Activated CD4-positive, alpha-beta T cell treated with anti-CD3 and anti-CD28 coated beads, Interleukin-2, amount 10 ng/mL, durations not matched to agents 7 days and 5 days (primary cell): ENCODE results near the gene DENND5B. TPM values are rescaled to one million over a fixed set of nuclear protein-coding genes. Genes with fewer than 3 reads are reported as not detected.

Source experiments
- CTCF ChIA-PET: fragments of 350-600 bp; sonication (Branson Sonifier 250); formaldehyde crosslinking; loops from one replicate; lab custom pipeline; 2021; ENCODE audit warnings: antibody characterized with exemption; lab: Charles Lee
- POLR2A ChIA-PET: fragments of 350-600 bp; sonication (Branson Sonifier 250); formaldehyde crosslinking; loops from one replicate; lab custom pipeline; 2021; ENCODE audit warnings: antibody characterized with exemption; lab: Charles Lee
- DNase-seq: peaks from one replicate; pipeline ENCODE4 v3.0.0-alpha.2; 2020
- H3K27ac Mint-ChIP-seq: one replicate; pipeline ENCODE4 v1.8.0; 2021; ENCODE audit warnings: mild to moderate bottlenecking, moderate library complexity, mixed read lengths
- H3K27me3 Mint-ChIP-seq: one replicate; pipeline ENCODE4 v1.8.0; 2021; ENCODE audit warnings: mixed read lengths
- H3K36me3 Mint-ChIP-seq: one replicate; pipeline ENCODE4 v1.8.0; 2021; ENCODE audit warnings: low read depth, mixed read lengths
- H3K4me1 Mint-ChIP-seq: one replicate; pipeline ENCODE4 v1.8.0; 2021; ENCODE audit warnings: mixed read lengths
- H3K4me3 Mint-ChIP-seq: one replicate; pipeline ENCODE4 v1.8.0; 2021; ENCODE audit warnings: mild to moderate bottlenecking, moderate library complexity, mixed read lengths
- H3K9me3 Mint-ChIP-seq: one replicate; pipeline ENCODE4 v1.8.0; 2021; ENCODE audit warnings: mixed read lengths
- total RNA-seq, 2 experiments: library from RNA; stranded (reverse); gene quantifications; one replicate each; pipeline ENCODE4 v1.2.3, GENCODE V29; 2021

Gene DENND5B
- total RNA-seq, 2 experiments from 2014 or later, result 0.15 to 0.20 TPM

DNA sequence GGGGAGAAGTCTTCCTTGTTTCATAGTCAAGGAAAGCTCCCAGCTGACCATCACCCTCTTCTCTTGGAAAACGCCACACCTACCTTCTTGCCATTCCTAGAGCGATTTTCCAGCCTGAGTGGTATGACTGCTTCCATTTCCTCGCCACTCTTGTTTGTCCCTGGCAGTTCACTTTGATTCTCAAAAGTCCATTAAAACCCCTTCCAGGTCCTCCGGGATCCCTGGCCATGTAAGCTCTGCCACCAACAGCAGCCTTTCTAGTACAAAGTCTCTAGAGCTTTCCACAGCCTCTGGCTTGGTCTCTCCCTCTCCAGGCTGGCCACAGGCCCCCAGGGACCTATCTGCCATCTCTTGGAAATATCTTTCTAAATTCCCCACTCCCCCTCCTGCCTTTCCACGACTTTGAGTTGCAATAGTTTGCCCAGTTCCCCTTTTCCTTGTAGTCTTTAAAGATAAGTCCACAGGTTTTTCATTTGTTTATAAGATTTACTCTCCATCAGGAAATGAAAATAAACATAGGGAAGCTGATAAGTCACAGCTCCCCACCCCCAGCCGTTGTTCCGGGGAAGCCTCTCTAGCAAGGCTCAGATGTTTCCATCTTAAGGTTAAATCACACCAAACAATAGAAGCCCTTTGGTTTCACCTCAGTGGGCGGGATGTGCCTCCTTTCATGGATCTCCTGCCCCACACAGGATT lies 222.1 kb downstream of the DENND5B start:
- Mint-ChIP-seq H3K4me1 (peaks cover 4% of the 10 kb centered on the region), H3K27ac (no peak overlapping the region), H3K36me3 (no peaks in the 10 kb centered on the region), H3K9me3 (no peaks in the 10 kb centered on the region), H3K27me3 (peaks cover 6% of the 10 kb centered on the region), H3K4me3 (no peak overlapping the region)
- DNase-seq, result no peak
- POLR2A ChIA-PET, result no interaction called here
- CTCF ChIA-PET, result no interaction called here

GRCh38 chr12:31366104-31366621 lies 224.8 kb downstream of the DENND5B start:
- Mint-ChIP-seq H3K27ac (no peak overlapping the region), H3K4me1 (peaks cover 25% of the 10 kb centered on the region), H3K4me3 (no peak overlapping the region), H3K36me3 (no peaks in the 10 kb centered on the region), H3K27me3 (peaks cover 6% of the 10 kb centered on the region), H3K9me3 (no peaks in the 10 kb centered on the region)
- no peak for DNase-seq
- CTCF ChIA-PET, result no interaction called here
- POLR2A ChIA-PET, result no interaction called here

- Mint-ChIP-seq H3K27me3 (peaks cover 5% of the 10 kb centered on the region), H3K4me1 (peaks cover 25% of the 10 kb centered on the region), H3K27ac (peak overlapping the region; percentile 93), H3K9me3 (no peaks in the 10 kb centered on the region), H3K4me3 (no peak overlapping the region), H3K36me3 (no peaks in the 10 kb centered on the region)
- POLR2A ChIA-PET, result no interaction called here
- CTCF ChIA-PET, result interaction anchor here (0.9 to 1.2 kb wide), 2 partner anchors 38 to 92 kb away, joined by 3 to 4 read pairs; no protein-coding TSS in a partner anchor
- no peak for DNase-seq
These were observed 227.1 kb downstream of the DENND5B start for GRCh38 chr12:31363831-31364230.

GRCh38 chr12:31363416-31363809 lies 227.5 kb downstream of the DENND5B start:
- Mint-ChIP-seq H3K9me3 (no peaks in the 10 kb centered on the region), H3K27ac (peak overlapping the region; percentile 93), H3K4me1 (peaks cover 25% of the 10 kb centered on the region), H3K4me3 (peak overlapping the region; percentile 42), H3K27me3 (peaks cover 2% of the 10 kb centered on the region), H3K36me3 (no peaks in the 10 kb centered on the region)
- no peak for DNase-seq
- ChIA-PET CTCF (interaction anchor here (0.9 kb wide), 2 partner anchors 37 to 92 kb away, joined by 3 to 4 read pairs; partner anchors contain the start of gene SINHCAF), POLR2A (no interaction called here)

GRCh38 chr12:31362759-31363415 lies 228.0 kb downstream of the DENND5B start:
- CTCF ChIA-PET, result interaction anchor here (0.9 kb wide), 2 partner anchors 37 to 91 kb away, joined by 3 to 4 read pairs; partner anchors contain the start of gene SINHCAF
- POLR2A ChIA-PET, result no interaction called here
- peak overlapping the region; percentile 93 for H3K27ac Mint-ChIP-seq

DNA sequence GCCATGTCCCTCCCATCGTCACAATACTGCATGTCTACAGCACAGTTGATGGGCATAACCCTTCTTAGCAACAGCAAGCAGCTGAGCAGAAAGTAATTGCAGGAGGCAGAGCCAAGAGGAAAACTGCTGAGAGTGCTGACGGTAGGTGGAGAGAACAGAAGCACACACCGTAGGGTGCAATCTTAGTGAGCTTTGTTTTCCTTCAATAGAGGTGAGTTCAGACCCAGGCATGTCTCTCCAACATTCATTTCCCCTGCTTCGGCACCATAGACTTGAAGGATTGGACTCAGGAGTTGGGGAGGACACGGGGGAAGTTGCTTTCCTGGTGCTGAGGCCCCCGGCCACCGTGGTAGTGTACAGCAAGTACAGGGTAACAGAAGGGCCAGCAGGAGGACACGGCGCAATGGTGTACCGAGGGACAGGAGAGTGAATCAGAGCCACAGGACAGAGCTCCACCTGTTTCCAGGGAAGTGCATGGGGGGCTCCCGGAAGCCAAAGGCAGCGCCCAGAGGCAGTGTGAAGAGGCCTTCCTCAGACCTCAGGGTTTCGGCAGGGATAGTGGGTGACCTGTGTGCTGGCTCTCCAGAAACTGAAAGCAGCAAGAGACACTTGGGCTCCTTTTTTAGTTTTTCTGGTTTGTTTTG lies 228.7 kb downstream of the DENND5B start:
- peak; percentile 10 for DNase-seq
- Mint-ChIP-seq H3K4me1 (peaks cover 25% of the 10 kb centered on the region), H3K4me3 (peak overlapping the region; percentile 42), H3K9me3 (no peaks in the 10 kb centered on the region), H3K36me3 (no peaks in the 10 kb centered on the region), H3K27me3 (peaks cover 2% of the 10 kb centered on the region), H3K27ac (peak overlapping the region; percentile 93)
- CTCF ChIA-PET, result interaction anchor here (0.9 kb wide), 1 partner anchor 36 kb away, joined by 3 read pairs; the partner anchor contains the start of gene SINHCAF
- POLR2A ChIA-PET, result no interaction called here

More at GRCh38 chr12:31362759-31363415, 228.0 kb downstream of the DENND5B start:
- peaks cover 2% of the 10 kb centered on the region for H3K27me3 Mint-ChIP-seq
- H3K4me1 Mint-ChIP-seq, result peaks cover 25% of the 10 kb centered on the region
- H3K36me3 Mint-ChIP-seq, result no peaks in the 10 kb centered on the region
- peak; percentile 63 for DNase-seq
- no peaks in the 10 kb centered on the region for H3K9me3 Mint-ChIP-seq
- peak overlapping the region; percentile 42 for H3K4me3 Mint-ChIP-seq

DNA sequence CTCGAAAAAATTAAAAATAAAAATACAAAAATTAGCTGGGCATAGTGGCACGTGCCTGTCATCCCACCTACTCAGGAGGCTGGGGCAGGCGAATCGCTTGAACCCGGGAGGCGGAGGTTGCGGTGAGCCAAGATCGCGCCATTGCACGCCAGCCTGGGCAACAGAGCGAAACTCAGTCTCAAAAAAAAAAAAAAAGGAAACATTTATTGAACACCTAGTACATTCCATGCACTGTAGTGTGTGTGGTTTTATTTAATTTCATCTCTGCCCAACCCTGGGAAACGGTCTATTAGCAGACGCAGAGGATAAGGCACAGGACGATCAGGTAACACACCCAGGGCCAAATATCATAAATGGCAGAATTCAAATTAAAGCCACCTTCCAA lies 229.2 kb downstream of the DENND5B start:
- peak overlapping the region; percentile 93 for H3K27ac Mint-ChIP-seq
- no peak overlapping the region for H3K4me3 Mint-ChIP-seq
- H3K4me1 Mint-ChIP-seq, result peaks cover 25% of the 10 kb centered on the region
- ChIA-PET CTCF (no interaction called here), POLR2A (no interaction called here)
- no peak for DNase-seq
- H3K9me3 Mint-ChIP-seq, result no peaks in the 10 kb centered on the region
- peaks cover 2% of the 10 kb centered on the region for H3K27me3 Mint-ChIP-seq
- H3K36me3 Mint-ChIP-seq, result no peaks in the 10 kb centered on the region

- H3K4me1 Mint-ChIP-seq, result no peaks in the 10 kb centered on the region
These were observed 235.2 kb downstream of the DENND5B start for GRCh38 chr12:31355747-31356107.

GRCh38 chr12:31353750-31354708 lies 236.9 kb downstream of the DENND5B start:
- no peaks in the 10 kb centered on the region for H3K36me3 Mint-ChIP-seq
- ChIA-PET POLR2A (no interaction called here), CTCF (no interaction called here)
- H3K27me3 Mint-ChIP-seq, result peaks cover 6% of the 10 kb centered on the region
- H3K27ac Mint-ChIP-seq, result no peak overlapping the region
- H3K4me3 Mint-ChIP-seq, result no peak overlapping the region
- no peaks in the 10 kb centered on the region for H3K4me1 Mint-ChIP-seq
- no peak for DNase-seq
- no peaks in the 10 kb centered on the region for H3K9me3 Mint-ChIP-seq

More at GRCh38 chr12:31355747-31356107, 235.2 kb downstream of the DENND5B start:
- DNase-seq, result no peak
- no peak overlapping the region for H3K4me3 Mint-ChIP-seq
- H3K27ac Mint-ChIP-seq, result no peak overlapping the region
- H3K27me3 Mint-ChIP-seq, result peaks cover 6% of the 10 kb centered on the region
- CTCF ChIA-PET, result no interaction called here
- no peaks in the 10 kb centered on the region for H3K9me3 Mint-ChIP-seq
- no peaks in the 10 kb centered on the region for H3K36me3 Mint-ChIP-seq
- POLR2A ChIA-PET, result no interaction called here

DNA sequence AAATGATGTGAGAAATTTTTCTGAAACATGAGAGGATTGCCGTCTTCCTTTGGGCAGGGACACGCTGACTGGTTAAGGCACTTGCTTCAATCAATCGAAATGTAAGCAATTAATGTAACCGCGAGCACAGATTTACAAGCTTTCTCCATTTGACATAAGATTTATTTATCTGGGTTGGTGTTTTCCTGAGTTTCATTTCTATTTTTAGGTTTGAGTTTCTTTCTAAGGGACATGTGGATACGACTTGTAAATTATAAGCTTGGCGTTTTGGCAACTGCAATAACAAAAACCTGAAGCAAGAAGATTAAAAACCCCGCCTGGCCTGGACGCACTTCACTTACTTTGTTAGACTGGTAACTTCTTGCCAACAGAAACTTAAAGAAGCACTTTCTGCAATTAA lies 244.7 kb downstream of the DENND5B start:
- Mint-ChIP-seq H3K27me3 (peaks cover 4% of the 10 kb centered on the region), H3K9me3 (no peaks in the 10 kb centered on the region), H3K36me3 (no peaks in the 10 kb centered on the region), H3K27ac (no peak overlapping the region), H3K4me3 (no peak overlapping the region), H3K4me1 (peaks cover 3% of the 10 kb centered on the region)
- POLR2A ChIA-PET, result no interaction called here
- CTCF ChIA-PET, result interaction anchor here (0.6 to 1.5 kb wide), 2 partner anchors 9 to 215 kb away, joined by 4 read pairs; no protein-coding TSS in a partner anchor
- no peak for DNase-seq

DNA sequence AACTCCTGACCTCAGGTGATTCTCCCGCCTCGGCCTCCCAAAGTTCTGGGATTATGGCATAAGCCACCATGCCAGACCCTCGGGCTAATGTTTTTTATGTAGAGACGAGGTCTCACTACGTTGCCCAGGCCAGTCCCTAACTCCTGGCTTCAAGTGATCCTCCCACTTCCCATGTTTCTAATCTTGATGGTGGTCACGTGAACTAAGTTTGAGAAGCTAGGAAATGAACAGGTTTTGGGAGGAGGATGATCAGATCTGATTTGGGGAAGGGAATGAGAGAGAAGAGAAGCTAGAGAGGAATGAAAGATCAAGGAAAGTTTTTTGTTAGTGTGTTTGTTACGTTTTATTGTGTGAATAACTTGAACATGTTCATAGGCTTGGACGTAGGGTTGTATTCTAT lies 247.8 kb downstream of the DENND5B start:
- no peak overlapping the region for H3K4me3 Mint-ChIP-seq
- H3K36me3 Mint-ChIP-seq, result no peaks in the 10 kb centered on the region
- no peak for DNase-seq
- ChIA-PET CTCF (interaction anchor here (1.5 kb wide), 1 partner anchor 11 kb away, joined by 3 read pairs; no protein-coding TSS in a partner anchor), POLR2A (no interaction called here)
- H3K27ac Mint-ChIP-seq, result no peak overlapping the region
- H3K4me1 Mint-ChIP-seq, result peaks cover 3% of the 10 kb centered on the region
- no peaks in the 10 kb centered on the region for H3K9me3 Mint-ChIP-seq
- peaks cover 4% of the 10 kb centered on the region for H3K27me3 Mint-ChIP-seq

- H3K4me3 Mint-ChIP-seq, result no peak overlapping the region
- CTCF ChIA-PET, result interaction anchor here (1.5 kb wide), 1 partner anchor 10 kb away, joined by 3 read pairs; no protein-coding TSS in a partner anchor
These were observed 248.7 kb downstream of the DENND5B start for GRCh38 chr12:31342286-31342685.

More at GRCh38 chr12:31342286-31342685, 248.7 kb downstream of the DENND5B start:
- no peak for DNase-seq
- peaks cover 4% of the 10 kb centered on the region for H3K27me3 Mint-ChIP-seq
- no peaks in the 10 kb centered on the region for H3K36me3 Mint-ChIP-seq
- no peaks in the 10 kb centered on the region for H3K9me3 Mint-ChIP-seq
- POLR2A ChIA-PET, result no interaction called here
- H3K27ac Mint-ChIP-seq, result no peak overlapping the region
- H3K4me1 Mint-ChIP-seq, result peaks cover 6% of the 10 kb centered on the region
